A673 (cell line): ENCODE data around the gene ADAMTS10.

ENCODE experiments used
- EZH2 ChIP-seq: fragments of 200-600 bp; sonication (generic); IDR thresholded peaks from 2 replicates; pipeline ENCODE4 v1.6.1; 2017; ENCODE audit warnings: borderline replicate concordance, low read depth, mild to moderate bottlenecking, mixed read lengths, antibody characterized with exemption, low read length; ENCODE audit not compliant: poor library complexity, severe bottlenecking
- TF ChIP-seq, protein P1 (sequence below): fragments of 300-800, 200-600 bp; sonication (generic); conservative IDR thresholded peaks from 2 replicates; pipeline ENCODE4 v1.5.1; 2017; ENCODE audit warnings: low read depth, mild to moderate bottlenecking, antibody characterized with exemption, low read length, moderate library complexity, mixed read lengths

DNA sequence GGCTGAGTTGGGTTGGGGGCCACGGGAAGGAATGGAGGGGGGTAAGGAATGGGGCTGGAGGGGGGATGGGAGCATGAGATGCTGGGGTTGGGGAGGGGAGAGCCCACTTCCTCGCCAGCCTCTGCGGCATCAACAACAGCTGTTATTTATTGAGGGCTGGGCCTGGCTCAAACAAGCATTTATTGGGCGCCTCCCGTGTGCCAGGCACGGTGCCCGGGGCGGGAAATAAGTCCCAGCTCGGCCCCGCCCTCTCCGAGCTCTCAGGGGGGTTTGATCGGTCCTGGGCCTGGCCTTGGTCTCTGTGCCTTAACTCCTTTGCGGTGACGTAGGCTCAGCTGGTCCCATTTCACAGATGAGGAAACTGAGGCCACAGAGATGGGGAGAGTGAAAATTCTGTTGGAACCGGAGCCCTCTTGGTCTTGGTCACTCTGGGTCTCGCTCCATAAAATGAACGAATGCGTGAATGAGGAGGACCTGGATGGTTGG lies 919 bp upstream of the ADAMTS10 start:
- TF ChIP-seq, protein P1, sequence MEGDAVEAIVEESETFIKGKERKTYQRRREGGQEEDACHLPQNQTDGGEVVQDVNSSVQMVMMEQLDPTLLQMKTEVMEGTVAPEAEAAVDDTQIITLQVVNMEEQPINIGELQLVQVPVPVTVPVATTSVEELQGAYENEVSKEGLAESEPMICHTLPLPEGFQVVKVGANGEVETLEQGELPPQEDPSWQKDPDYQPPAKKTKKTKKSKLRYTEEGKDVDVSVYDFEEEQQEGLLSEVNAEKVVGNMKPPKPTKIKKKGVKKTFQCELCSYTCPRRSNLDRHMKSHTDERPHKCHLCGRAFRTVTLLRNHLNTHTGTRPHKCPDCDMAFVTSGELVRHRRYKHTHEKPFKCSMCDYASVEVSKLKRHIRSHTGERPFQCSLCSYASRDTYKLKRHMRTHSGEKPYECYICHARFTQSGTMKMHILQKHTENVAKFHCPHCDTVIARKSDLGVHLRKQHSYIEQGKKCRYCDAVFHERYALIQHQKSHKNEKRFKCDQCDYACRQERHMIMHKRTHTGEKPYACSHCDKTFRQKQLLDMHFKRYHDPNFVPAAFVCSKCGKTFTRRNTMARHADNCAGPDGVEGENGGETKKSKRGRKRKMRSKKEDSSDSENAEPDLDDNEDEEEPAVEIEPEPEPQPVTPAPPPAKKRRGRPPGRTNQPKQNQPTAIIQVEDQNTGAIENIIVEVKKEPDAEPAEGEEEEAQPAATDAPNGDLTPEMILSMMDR: no peak
- no peak for TF ChIP-seq EZH2
